H9 (cell line): ENCODE results near the gene HMGN2. TPM values are rescaled to one million over a fixed set of nuclear protein-coding genes. Genes with fewer than 3 reads are reported as not detected.

ENCODE experiments used
- DNase-seq: peaks from one replicate; pipeline ENCODE4 v3.0.0-alpha.2; 2017
- H2AFZ ChIP-seq: one replicate; pipeline ENCODE4 v1.6.1; 2013; ENCODE audit warnings: mild to moderate bottlenecking, low read length, control low read depth, moderate library complexity
- H2AK5ac ChIP-seq: 2 replicates; pipeline ENCODE4 v1.6.1; 2013; ENCODE audit warnings: low read length, control low read depth, mixed read lengths; ENCODE audit not compliant: insufficient read length
- H2BK120ac ChIP-seq: one replicate; pipeline ENCODE4 v1.6.1; 2013; ENCODE audit warnings: low read depth, mild to moderate bottlenecking, low read length, control low read depth, inconsistent platforms; ENCODE audit not compliant: poor library complexity, severe bottlenecking
- H2BK12ac ChIP-seq: 2 replicates; pipeline ENCODE4 v1.6.1; 2013; ENCODE audit warnings: low read length, control low read depth, mixed read lengths, low read depth; ENCODE audit not compliant: insufficient read length
- H2BK15ac ChIP-seq: 2 replicates; pipeline ENCODE4 v1.6.1; 2013; ENCODE audit warnings: low read depth, low read length, control low read depth
- H2BK20ac ChIP-seq: one replicate; pipeline ENCODE4 v1.6.1; 2013; ENCODE audit warnings: low read depth, mild to moderate bottlenecking, low read length, control low read depth, inconsistent platforms; ENCODE audit not compliant: poor library complexity, severe bottlenecking
- H2BK5ac ChIP-seq: 2 replicates; pipeline ENCODE4 v1.6.1; 2013; ENCODE audit warnings: low read length, control low read depth, mixed read lengths; ENCODE audit not compliant: insufficient read length
- H3K14ac ChIP-seq: 2 replicates; pipeline ENCODE4 v1.6.1; 2013; ENCODE audit warnings: low read length, control low read depth; ENCODE audit not compliant: insufficient read depth
- H3K18ac ChIP-seq: 2 replicates; pipeline ENCODE4 v1.6.1; 2013; ENCODE audit warnings: low read depth, mild to moderate bottlenecking, mixed read lengths, low read length, control low read depth; ENCODE audit not compliant: insufficient read length
- H3K23ac ChIP-seq: 2 replicates; pipeline ENCODE4 v1.6.1; 2013; ENCODE audit warnings: low read length, control low read depth, mixed read lengths, low read depth; ENCODE audit not compliant: insufficient read length
- H3K23me2 ChIP-seq: 2 replicates; pipeline ENCODE4 v1.6.1; 2013; ENCODE audit warnings: low read depth, mild to moderate bottlenecking, mixed read lengths, low read length, control low read depth; ENCODE audit not compliant: insufficient read length, poor library complexity, severe bottlenecking
- H3K27ac ChIP-seq: 2 replicates; pipeline ENCODE4 v1.5.1; 2013; ENCODE audit warnings: low read length, control low read depth, mixed read lengths, low read depth; ENCODE audit not compliant: insufficient read length
- H3K27me3 ChIP-seq: 2 replicates; pipeline ENCODE4 v1.6.1; 2013; ENCODE audit warnings: low read length, control low read depth, inconsistent platforms; ENCODE audit not compliant: insufficient read depth
- H3K4ac ChIP-seq: 2 replicates; pipeline ENCODE4 v1.6.1; 2013; ENCODE audit warnings: low read depth, mild to moderate bottlenecking, control low read depth, inconsistent platforms, low read length, moderate library complexity
- H3K4me1 ChIP-seq: 2 replicates; pipeline ENCODE4 v1.6.1; 2013; ENCODE audit warnings: low read length, control low read depth, inconsistent platforms; ENCODE audit not compliant: insufficient read depth
- H3K4me2 ChIP-seq: 2 replicates; pipeline ENCODE4 v1.6.1; 2013; ENCODE audit warnings: low read length, control low read depth, mixed read lengths; ENCODE audit not compliant: insufficient read length, insufficient read depth
- H3K56ac ChIP-seq: 2 replicates; pipeline ENCODE4 v1.6.1; 2013; ENCODE audit warnings: low read depth, mild to moderate bottlenecking, mixed read lengths, low read length, control low read depth; ENCODE audit not compliant: insufficient read length
- H3K79me1 ChIP-seq: 2 replicates; pipeline ENCODE4 v1.6.1; 2013; ENCODE audit warnings: low read depth, mild to moderate bottlenecking, moderate library complexity, low read length, control low read depth, inconsistent platforms; ENCODE audit not compliant: insufficient read depth, poor library complexity, severe bottlenecking
- H3K79me2 ChIP-seq: 2 replicates; pipeline ENCODE4 v1.6.1; 2013; ENCODE audit warnings: low read length, control low read depth, inconsistent platforms; ENCODE audit not compliant: insufficient read depth
- H3K9ac ChIP-seq: 2 replicates; pipeline ENCODE4 v1.6.1; 2013; ENCODE audit warnings: low read length, control low read depth, mixed read lengths; ENCODE audit not compliant: insufficient read length; ENCODE audit errors: extremely low read depth
- H3K9me3 ChIP-seq: one replicate; pipeline ENCODE4 v1.6.1; 2013; ENCODE audit warnings: low read depth, low read length, inconsistent platforms; ENCODE audit not compliant: control insufficient read depth
- H3T11ph ChIP-seq: one replicate; pipeline ENCODE4 v1.6.1; 2013; ENCODE audit warnings: mild to moderate bottlenecking, low read length, control low read depth, inconsistent platforms
- H4K20me1 ChIP-seq: one replicate; pipeline ENCODE4 v1.6.1; 2013; ENCODE audit not compliant: control insufficient read depth, insufficient read length, insufficient read depth
- H4K5ac ChIP-seq: 2 replicates; pipeline ENCODE4 v1.6.1; 2013; ENCODE audit warnings: low read depth, mild to moderate bottlenecking, mixed read lengths, low read length, control low read depth; ENCODE audit not compliant: insufficient read length
- H4K8ac ChIP-seq: replicated peaks from 2 replicates; pipeline ENCODE4 v1.6.1; 2013; ENCODE audit warnings: low read length, control low read depth, mixed read lengths, low read depth; ENCODE audit not compliant: insufficient read length
- H4K91ac ChIP-seq: 2 replicates; pipeline ENCODE4 v1.6.1; 2013; ENCODE audit warnings: low read depth, mild to moderate bottlenecking, moderate library complexity, mixed read lengths, low read length, control low read depth; ENCODE audit not compliant: insufficient read length
- H3K27ac Mint-ChIP-seq, 3 experiments: 2 replicates in 2 of 3; 3 replicates in 1 of 3; pipeline ENCODE4 v1.8.0; 2020 to 2021; ENCODE audit warnings: mixed read lengths in 3 of 3, mild to moderate bottlenecking in 1 of 3, moderate library complexity in 1 of 3
- H3K27me3 Mint-ChIP-seq: 2 replicates; pipeline ENCODE4 v1.8.0; 2021; ENCODE audit warnings: low read depth, mild to moderate bottlenecking, moderate library complexity, mixed read lengths
- H3K36me3 Mint-ChIP-seq, 3 experiments: 2 replicates in 2 of 3; 3 replicates in 1 of 3; pipeline ENCODE4 v1.8.0; 2020 to 2021; ENCODE audit warnings: low read depth in 3 of 3, mixed read lengths in 3 of 3; ENCODE audit not compliant: insufficient read depth in 1 of 3
- H3K4me1 Mint-ChIP-seq, 2 experiments: 2 replicates each; pipeline ENCODE4 v1.8.0; 2020; ENCODE audit warnings: mixed read lengths in 2 of 2
- H3K4me3 Mint-ChIP-seq, 2 experiments: 2 replicates in 1 of 2; 3 replicates in 1 of 2; pipeline ENCODE4 v1.8.0; 2020 to 2021; ENCODE audit warnings: mild to moderate bottlenecking in 2 of 2, mixed read lengths in 2 of 2, moderate library complexity in 1 of 2
- H3K9me3 Mint-ChIP-seq, 2 experiments: 2 replicates in 1 of 2; 3 replicates in 1 of 2; pipeline ENCODE4 v1.8.0; 2020; ENCODE audit warnings: mild to moderate bottlenecking in 2 of 2, mixed read lengths in 2 of 2, moderate library complexity in 1 of 2
- WGBS: extraction: QIAGEN DNeasy Blood & Tissue Kit; methylation state at CpG from one replicate; pipeline ENCODE4 v1.1.7; 2013; ENCODE audit warnings: missing lambda C conversion rate, low lambda C conversion rate, mixed read lengths; ENCODE audit not compliant: insufficient read length; ENCODE audit errors: extremely low coverage; 5-methylcytosine and 5-hydroxymethylcytosine counted together
- total RNA-seq: library from RNA; stranded (reverse); gene quantifications from 2 replicates; pipeline ENCODE4 v1.2.1, GENCODE V29; 2021
- TF ChIP-seq, protein P1 (sequence below): fragments of 200-600 bp; sonication (generic); conservative IDR thresholded peaks from 3 replicates; pipeline ENCODE4 v1.8.0; 2021; ENCODE audit warnings: antibody characterized with exemption, mild to moderate bottlenecking

HMGN2 gene
- total RNA-seq, 1 experiment from 2014 or later = 622 TPM

GRCh38 chr1:26517766-26518049 lies 45.5 kb downstream of the HMGN2 start:
- Histone ChIP-seq H3K79me2 (no peaks in the 10 kb centered on the region), H2BK120ac (no peak overlapping the region), H3K9me3 (no peaks in the 10 kb centered on the region), H3K27me3 (no peaks in the 10 kb centered on the region), H3K4ac (no peak overlapping the region), H3T11ph (no peak overlapping the region), H3K79me1 (no peaks in the 10 kb centered on the region), H4K20me1 (no peaks in the 10 kb centered on the region), H2BK15ac (no peak overlapping the region), H3K9ac (no peak overlapping the region), H3K14ac (no peak overlapping the region), H3K18ac (no peak overlapping the region), H2BK5ac (no peak overlapping the region), H3K23ac (no peak overlapping the region), H4K5ac (no peak overlapping the region), H2AK5ac (no peak overlapping the region), H3K27ac (no peak overlapping the region), H3K56ac (no peak overlapping the region), H3K23me2 (no peaks in the 10 kb centered on the region), H3K4me1 (no peaks in the 10 kb centered on the region), H3K4me2 (no peak overlapping the region), H2AFZ (no peak overlapping the region), H2BK20ac (no peak overlapping the region), H4K91ac (no peak overlapping the region), H2BK12ac (no peak overlapping the region), H4K8ac (no peak overlapping the region)
- TF ChIP-seq, protein P1, sequence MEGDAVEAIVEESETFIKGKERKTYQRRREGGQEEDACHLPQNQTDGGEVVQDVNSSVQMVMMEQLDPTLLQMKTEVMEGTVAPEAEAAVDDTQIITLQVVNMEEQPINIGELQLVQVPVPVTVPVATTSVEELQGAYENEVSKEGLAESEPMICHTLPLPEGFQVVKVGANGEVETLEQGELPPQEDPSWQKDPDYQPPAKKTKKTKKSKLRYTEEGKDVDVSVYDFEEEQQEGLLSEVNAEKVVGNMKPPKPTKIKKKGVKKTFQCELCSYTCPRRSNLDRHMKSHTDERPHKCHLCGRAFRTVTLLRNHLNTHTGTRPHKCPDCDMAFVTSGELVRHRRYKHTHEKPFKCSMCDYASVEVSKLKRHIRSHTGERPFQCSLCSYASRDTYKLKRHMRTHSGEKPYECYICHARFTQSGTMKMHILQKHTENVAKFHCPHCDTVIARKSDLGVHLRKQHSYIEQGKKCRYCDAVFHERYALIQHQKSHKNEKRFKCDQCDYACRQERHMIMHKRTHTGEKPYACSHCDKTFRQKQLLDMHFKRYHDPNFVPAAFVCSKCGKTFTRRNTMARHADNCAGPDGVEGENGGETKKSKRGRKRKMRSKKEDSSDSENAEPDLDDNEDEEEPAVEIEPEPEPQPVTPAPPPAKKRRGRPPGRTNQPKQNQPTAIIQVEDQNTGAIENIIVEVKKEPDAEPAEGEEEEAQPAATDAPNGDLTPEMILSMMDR = no peak
- Mint-ChIP-seq H3K4me3 (no peak overlapping the region), H3K9me3 (peaks cover 0 to 3% of the 10 kb centered on the region in 2 experiments; a peak in 1 of 5 replicates), H3K36me3 (no peaks in the 10 kb centered on the region), H3K27me3 (peaks cover 7% of the 10 kb centered on the region), H3K27ac (no peak overlapping the region), H3K4me1 (peaks cover 11 to 15% of the 10 kb centered on the region in 2 experiments)
- no CpG with 5 or more reads among the region's 1 CpG for WGBS
- DNase-seq = no peak
